Measurements from ENCODE around the gene TPRX1. TPM values are rescaled to one million over a fixed set of nuclear protein-coding genes. Genes with fewer than 3 reads are reported as not detected.

Gene TPRX1
- total RNA-seq, 1 experiment from 2014 or later: not detected

Other genes with a start within 250 kb of the TPRX1 start
- 0.27 TPM in 1 of 2 replicates, not detected in the other for gene ZNF541, start 231.4 kb downstream of the TPRX1 start, total RNA-seq (2014; rRNA removed; shearing (Covaris generic))
- gene BICRA, start 195.4 kb downstream of the TPRX1 start, total RNA-seq (2014; rRNA removed; shearing (Covaris generic)): 2.7 and 5.3 TPM in 2 replicates
- 34.0 and 91.2 TPM in 2 replicates for gene EHD2, start 91.1 kb downstream of the TPRX1 start, total RNA-seq (2014; rRNA removed; shearing (Covaris generic))
- 19.6 and 31.0 TPM in 2 replicates for gene NOP53, start 59.0 kb downstream of the TPRX1 start, total RNA-seq (2014; rRNA removed; shearing (Covaris generic))
- gene SELENOW, start 25.8 kb downstream of the TPRX1 start, total RNA-seq (2014; rRNA removed; shearing (Covaris generic)): 366 and 459 TPM in 2 replicates
- not detected in 2 replicates for gene CRX, start 17.4 kb upstream of the TPRX1 start, total RNA-seq (2014; rRNA removed; shearing (Covaris generic))
- not detected in 2 replicates for gene TPRX2, start 54.7 kb upstream of the TPRX1 start, total RNA-seq (2014; rRNA removed; shearing (Covaris generic))
- gene SULT2A1, start 81.8 kb upstream of the TPRX1 start, total RNA-seq (2014; rRNA removed; shearing (Covaris generic)): not detected in 2 replicates
- gene BSPH1, start 187.6 kb upstream of the TPRX1 start, total RNA-seq (2014; rRNA removed; shearing (Covaris generic)): 0.25 TPM in 1 of 2 replicates, not detected in the other
- 24.4 and 33.3 TPM in 2 replicates for gene ELSPBP1, start 190.1 kb upstream of the TPRX1 start, total RNA-seq (2014; rRNA removed; shearing (Covaris generic))
- 1.1 and 2.8 TPM in 2 replicates for gene CABP5, start 239.5 kb upstream of the TPRX1 start, total RNA-seq (2014; rRNA removed; shearing (Covaris generic))